Type B pancreatic cell (in vitro differentiated cells): ENCODE results near the gene IGDCC3. TPM values are rescaled to one million over a fixed set of nuclear protein-coding genes. Genes with fewer than 3 reads are reported as not detected.
A peak's percentile ranks its signal among the peaks of the same experiment; 100 is the strongest.

Source experiments
- DNase-seq: peaks from one replicate; pipeline ENCODE4 v3.0.0; 2021; ENCODE audit warnings: mixed read lengths; ENCODE audit not compliant: unreplicated experiment; ENCODE audit errors: extremely low spot score
- H3K27ac Mint-ChIP-seq: 2 replicates; pipeline ENCODE4 v1.8.0; 2021; ENCODE audit warnings: mild to moderate bottlenecking, mixed read lengths
- H3K27me3 Mint-ChIP-seq: 2 replicates; pipeline ENCODE4 v1.8.0; 2021; ENCODE audit warnings: mixed read lengths
- H3K36me3 Mint-ChIP-seq: 2 replicates; pipeline ENCODE4 v1.8.0; 2021; ENCODE audit warnings: mixed read lengths
- H3K4me1 Mint-ChIP-seq: one replicate; pipeline ENCODE4 v1.8.0; 2021; ENCODE audit warnings: mixed read lengths; ENCODE audit not compliant: unreplicated experiment
- H3K4me3 Mint-ChIP-seq: 2 replicates; pipeline ENCODE4 v1.8.0; 2021; ENCODE audit warnings: mild to moderate bottlenecking, mixed read lengths
- H3K9me3 Mint-ChIP-seq: 2 replicates; pipeline ENCODE4 v1.8.0; 2021; ENCODE audit warnings: mixed read lengths
- total RNA-seq: library from RNA; stranded (reverse); gene quantifications from 2 replicates; pipeline ENCODE4 v1.2.1, GENCODE V29; 2021; ENCODE audit warnings: low replicate concordance
- TF ChIP-seq, protein P1 (sequence below): fragments of 200-600 bp; sonication (generic); conservative IDR thresholded peaks from 2 replicates; pipeline ENCODE4 v1.5.0; 2021; ENCODE audit warnings: antibody characterized with exemption, mild to moderate bottlenecking

Gene IGDCC3
- total RNA-seq, 1 donor from 2014 or later = 169 TPM

DNA sequence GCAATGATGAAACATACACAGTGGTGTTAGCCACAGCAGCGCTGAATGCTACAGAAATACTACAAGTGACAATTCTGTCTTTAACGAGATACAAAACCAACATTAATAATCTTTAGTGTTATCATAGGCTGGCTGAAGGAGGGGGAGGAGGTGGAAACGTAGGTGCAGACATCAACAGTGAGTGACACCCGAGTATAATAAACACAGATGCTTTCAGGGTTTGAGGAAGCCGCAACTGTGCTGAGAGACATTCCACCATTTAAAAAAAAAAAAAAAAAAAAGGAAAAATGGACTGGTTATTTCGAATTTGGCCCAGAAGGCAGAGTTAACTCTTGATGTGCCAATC, 4.3 kb upstream of the IGDCC3 start:
- H3K27me3 Mint-ChIP-seq = peaks cover 20% of the 10 kb centered on the region
- TF ChIP-seq, protein P1, sequence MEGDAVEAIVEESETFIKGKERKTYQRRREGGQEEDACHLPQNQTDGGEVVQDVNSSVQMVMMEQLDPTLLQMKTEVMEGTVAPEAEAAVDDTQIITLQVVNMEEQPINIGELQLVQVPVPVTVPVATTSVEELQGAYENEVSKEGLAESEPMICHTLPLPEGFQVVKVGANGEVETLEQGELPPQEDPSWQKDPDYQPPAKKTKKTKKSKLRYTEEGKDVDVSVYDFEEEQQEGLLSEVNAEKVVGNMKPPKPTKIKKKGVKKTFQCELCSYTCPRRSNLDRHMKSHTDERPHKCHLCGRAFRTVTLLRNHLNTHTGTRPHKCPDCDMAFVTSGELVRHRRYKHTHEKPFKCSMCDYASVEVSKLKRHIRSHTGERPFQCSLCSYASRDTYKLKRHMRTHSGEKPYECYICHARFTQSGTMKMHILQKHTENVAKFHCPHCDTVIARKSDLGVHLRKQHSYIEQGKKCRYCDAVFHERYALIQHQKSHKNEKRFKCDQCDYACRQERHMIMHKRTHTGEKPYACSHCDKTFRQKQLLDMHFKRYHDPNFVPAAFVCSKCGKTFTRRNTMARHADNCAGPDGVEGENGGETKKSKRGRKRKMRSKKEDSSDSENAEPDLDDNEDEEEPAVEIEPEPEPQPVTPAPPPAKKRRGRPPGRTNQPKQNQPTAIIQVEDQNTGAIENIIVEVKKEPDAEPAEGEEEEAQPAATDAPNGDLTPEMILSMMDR = no peak
- DNase-seq = no peak
- H3K4me1 Mint-ChIP-seq = peaks cover 39% of the 10 kb centered on the region
- no peak overlapping the region for H3K27ac Mint-ChIP-seq
- H3K4me3 Mint-ChIP-seq = peak overlapping the region; percentile 18
- H3K36me3 Mint-ChIP-seq = no peaks in the 10 kb centered on the region
- no peaks in the 10 kb centered on the region for H3K9me3 Mint-ChIP-seq

DNA sequence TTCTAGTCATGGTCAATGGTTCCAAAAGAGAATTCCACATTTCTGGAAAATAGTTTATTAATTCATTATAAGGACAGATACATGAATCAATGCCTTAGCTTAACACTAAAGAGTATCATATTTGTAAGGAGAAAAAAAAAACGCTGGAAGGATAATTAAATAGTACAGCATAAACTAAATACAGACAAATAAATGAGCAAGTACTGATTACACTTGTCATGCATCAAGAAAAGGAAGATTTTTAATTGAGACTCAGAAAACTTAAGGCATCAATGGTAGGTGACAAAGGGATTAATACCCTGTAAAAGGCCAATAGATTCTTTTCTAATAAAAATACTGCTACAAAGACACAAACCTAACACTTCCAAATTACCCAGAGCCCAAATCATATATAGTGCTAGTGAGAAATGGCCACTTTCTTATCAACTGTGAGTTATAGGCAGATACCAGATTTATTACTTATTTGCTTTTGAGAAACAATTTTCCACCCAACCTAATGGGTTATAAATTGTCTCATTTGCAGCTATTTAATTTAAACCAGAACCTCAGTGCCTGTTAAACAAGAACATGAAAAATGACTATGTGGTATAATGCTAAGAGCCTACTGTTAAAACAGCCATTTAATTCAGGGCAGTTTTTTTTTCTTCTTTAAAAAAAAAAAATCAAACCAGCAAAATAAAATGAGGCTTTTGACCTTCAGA, 3.8 kb upstream of the IGDCC3 start:
- TF ChIP-seq, protein P1 = no peak
- Mint-ChIP-seq H3K4me3 (peak overlapping the region; percentile 18), H3K27ac (no peak overlapping the region), H3K9me3 (no peaks in the 10 kb centered on the region), H3K4me1 (peaks cover 39% of the 10 kb centered on the region), H3K36me3 (no peaks in the 10 kb centered on the region), H3K27me3 (peaks cover 25% of the 10 kb centered on the region)
- no peak for DNase-seq

DNA sequence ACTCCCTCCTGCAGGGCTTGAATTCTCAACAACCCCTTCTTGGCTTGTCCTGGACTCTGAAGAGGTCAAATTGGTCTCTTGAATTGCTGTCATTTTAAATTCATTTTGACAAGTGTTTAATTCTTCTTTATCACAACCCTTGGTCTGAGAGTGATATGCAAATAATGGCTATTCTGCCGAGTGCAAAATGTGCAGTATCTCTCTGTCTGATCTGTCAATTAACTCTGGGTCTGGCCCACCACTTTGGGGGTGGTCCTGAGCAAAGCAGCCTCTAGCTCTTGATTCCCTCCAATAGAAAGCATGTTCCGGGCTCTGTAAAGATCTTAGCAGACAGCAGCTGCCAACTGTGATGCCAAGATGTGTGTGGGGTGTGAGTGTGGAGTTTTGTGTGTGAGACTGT, 2.2 kb upstream of the IGDCC3 start:
- no peaks in the 10 kb centered on the region for H3K9me3 Mint-ChIP-seq
- TF ChIP-seq, protein P1 = no peak
- no peak for DNase-seq
- peaks cover 36% of the 10 kb centered on the region for H3K27me3 Mint-ChIP-seq
- peak overlapping the region; percentile 39 for H3K4me3 Mint-ChIP-seq
- H3K36me3 Mint-ChIP-seq = peaks cover under 1% of the 10 kb centered on the region
- no peak overlapping the region for H3K27ac Mint-ChIP-seq
- peaks cover 47% of the 10 kb centered on the region for H3K4me1 Mint-ChIP-seq

DNA sequence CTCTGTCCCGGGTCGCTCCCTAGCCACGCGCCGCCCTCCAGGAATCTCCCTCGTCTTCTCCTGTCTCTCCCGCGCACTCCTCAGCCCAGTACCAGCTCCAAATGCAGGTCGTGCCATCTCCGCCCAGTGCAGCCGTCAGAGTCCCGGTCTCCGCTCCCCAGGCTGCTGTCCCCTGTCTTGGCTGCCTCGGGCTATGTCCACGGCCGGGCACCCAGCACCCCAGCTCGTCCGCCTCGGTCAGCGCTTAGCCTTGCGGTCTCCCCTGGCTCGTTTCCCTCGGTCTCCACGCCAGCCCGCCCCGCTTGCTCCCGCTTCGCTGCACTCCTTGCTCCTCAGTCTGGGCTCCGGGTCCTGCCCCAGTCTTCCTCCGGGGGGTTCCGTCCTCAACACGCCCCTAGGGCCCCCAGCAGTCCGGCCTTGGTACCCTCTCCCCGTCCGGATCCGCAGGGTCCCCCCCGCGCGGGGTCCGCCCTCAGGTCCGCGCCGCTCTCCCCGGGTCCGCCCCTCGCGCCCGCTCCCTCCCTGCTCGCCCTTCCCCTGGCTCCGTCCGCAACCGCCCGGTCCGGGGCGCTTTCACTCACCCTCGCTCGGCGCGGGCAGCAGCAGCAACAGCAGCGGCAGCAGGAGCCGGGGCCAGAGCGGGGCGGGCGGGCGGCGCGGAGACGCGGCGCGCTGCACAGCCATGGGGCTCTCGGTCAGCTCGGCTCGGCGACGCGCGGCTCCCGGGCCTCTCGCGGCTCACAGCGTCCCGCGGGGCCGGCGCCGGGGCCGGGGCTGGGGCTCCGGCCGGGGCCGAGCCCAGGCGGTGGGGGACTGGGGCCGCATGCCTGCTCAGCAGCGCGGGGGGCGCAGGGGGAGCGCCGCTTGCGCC, 462 bp downstream of the IGDCC3 start:
- Mint-ChIP-seq H3K27ac (peak overlapping the region; percentile 72), H3K9me3 (no peaks in the 10 kb centered on the region), H3K4me1 (peaks cover 52% of the 10 kb centered on the region), H3K4me3 (peak overlapping the region; percentile 95), H3K27me3 (peaks cover 29% of the 10 kb centered on the region), H3K36me3 (peaks cover 13% of the 10 kb centered on the region)
- no peak for DNase-seq
- TF ChIP-seq, protein P1 = no peak

DNA sequence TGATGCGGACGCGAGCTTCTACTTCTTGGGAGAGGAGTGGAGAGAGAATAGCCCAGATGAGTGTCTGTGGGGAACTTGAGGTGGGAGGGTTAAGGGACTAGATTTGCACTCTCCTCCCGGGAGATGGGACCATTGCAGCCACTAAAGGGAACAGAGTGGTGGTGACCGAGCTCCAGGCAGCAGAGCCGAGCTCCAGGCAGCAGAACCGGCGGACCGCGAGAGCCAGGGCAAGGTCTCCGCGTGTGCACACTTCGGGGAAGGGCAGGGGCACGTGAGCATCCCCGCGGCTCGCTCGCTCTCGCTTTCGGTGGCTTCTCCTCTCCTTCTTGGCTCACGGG, 1.1 kb downstream of the IGDCC3 start:
- H3K9me3 Mint-ChIP-seq = no peaks in the 10 kb centered on the region
- H3K4me3 Mint-ChIP-seq = peak overlapping the region; percentile 95
- H3K4me1 Mint-ChIP-seq = peaks cover 46% of the 10 kb centered on the region
- H3K36me3 Mint-ChIP-seq = peaks cover 13% of the 10 kb centered on the region
- no peak for DNase-seq
- TF ChIP-seq, protein P1 = no peak
- H3K27ac Mint-ChIP-seq = peak overlapping the region; percentile 72
- peaks cover 29% of the 10 kb centered on the region for H3K27me3 Mint-ChIP-seq
